ENCODE measurements around the gene TMEM236.
A peak's percentile ranks its signal among the peaks of the same experiment; 100 is the strongest.

The TMEM236 gene

DNA sequence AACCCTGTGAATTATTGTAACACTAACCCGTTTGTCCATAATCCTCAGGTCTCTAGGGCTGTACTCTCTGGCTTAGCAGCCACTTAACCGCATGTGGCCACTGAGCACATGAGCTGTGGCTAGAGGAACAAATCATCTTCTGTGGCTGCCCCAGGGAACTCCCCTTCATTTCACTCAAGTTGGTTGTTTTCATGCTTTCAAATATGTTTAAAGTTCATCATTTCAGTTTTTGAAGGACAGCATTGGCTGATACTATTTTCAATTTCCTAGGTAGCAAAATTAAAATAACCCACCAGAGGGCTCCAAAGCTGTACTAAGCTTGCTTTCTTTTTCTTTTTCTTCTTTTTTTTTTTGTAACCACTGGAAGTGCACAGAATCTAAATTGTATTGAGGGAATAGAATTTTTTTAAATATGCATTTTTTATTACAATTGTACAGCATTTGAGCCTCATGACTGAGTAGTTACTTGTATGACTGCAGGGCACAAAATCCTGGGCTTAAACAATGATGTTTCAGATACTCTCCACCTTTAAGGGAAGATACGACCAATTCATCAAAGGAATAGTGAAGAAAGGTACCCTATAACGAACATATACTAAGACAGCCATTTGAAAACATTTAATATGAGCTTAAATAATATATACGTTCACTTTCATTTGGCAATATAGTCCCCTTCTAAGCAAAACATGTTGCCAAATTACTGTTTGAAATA lies 95.7 kb downstream of the TMEM236 start:
- peak; percentile 50 for TF ChIP-seq CTCF (IDR thresholded peaks at IDR 0.05; ENCODE audit: low read length, missing control alignments)
- peak; percentile 41 for DNase-seq (ENCODE audit: low read depth)
- no peak overlapping the region for H3K4me3 ChIP-seq (replicated peaks; ENCODE audit: low read depth, low read length)

DNA sequence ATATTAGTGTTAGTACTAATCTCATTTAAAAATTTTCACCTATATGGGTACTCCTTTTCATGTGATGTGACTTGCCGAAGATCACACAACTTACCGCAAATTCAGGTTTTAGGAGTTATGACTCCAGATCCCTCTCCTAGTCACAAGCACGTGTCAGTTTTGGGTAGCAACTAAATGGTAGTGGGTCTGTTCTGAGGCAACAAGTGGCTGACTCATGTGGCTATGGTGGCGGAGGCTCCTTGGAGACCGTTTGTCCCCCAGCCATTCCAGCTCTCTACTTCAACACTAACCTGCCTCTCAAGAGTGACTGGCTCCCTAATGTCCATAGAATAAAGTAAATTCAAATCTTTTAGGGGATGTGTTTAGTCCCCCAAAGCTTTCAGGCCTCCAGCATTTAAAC lies 96.6 kb downstream of the TMEM236 start:
- DNase-seq (ENCODE audit: low read depth): no peak
- TF ChIP-seq CTCF (IDR thresholded peaks at IDR 0.05; ENCODE audit: low read length, missing control alignments): no peak
- H3K4me3 ChIP-seq (replicated peaks; ENCODE audit: low read depth, low read length): no peak overlapping the region

All from fibroblast of pulmonary artery (primary cell).